LoVo (cell line): Measurements from ENCODE around the gene QRICH2.
"Not testable (repeated sequence)": the region's sequence is repeated elsewhere in the genome, so short reads cannot be mapped to it uniquely, and the experiment has no call there.

Experiments
- DNase-seq: peaks from one replicate; pipeline ENCODE4 v3.0.0-alpha.2; 2016; ENCODE audit warnings: low spot score

Gene QRICH2

GRCh38 chr17:76277300-76278267 is 30.5 kb downstream of the QRICH2 start:
- no peak for DNase-seq

DNA sequence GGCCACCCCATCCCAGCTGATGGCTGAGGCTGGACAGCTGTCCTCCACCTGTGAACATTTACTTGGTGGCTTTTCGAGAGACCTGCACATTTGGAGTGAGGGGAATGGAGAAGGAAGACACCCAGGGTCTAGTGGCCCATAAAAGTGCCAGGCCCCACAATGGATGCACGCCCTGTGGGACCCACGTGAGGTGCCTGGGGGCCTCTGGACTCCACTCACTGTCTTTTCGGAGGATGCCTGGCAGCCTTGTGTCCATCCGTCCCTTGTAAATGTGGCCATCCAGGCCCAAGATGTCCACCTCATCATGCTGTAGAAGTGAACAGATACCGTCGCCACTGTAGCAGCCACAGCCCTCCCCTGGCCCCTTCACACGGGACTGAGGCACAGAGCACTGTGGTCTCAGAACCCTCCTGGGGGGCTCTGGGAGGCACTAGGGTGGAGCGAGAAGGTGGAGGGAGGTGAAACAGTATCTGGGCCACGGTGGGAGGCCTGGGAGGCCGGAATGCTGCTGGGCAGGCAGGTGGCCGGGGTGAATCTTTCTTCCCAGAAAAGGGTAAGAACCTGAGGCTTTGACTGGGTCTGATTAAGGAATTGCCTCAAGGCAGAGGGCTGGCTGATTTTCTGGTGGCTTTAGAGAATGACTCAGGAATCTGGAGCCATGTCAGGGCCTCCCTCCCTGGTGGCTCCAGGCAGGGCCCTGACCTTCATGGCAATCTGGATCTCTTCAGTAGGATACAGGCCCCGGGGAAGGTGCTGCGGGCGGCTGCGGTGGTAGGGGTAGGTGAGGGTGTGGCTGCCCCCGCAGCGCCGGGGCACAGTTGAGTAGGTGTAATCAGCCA is 31.4 kb downstream of the QRICH2 start:
- DNase-seq = no peak

GRCh38 chr17:76276069-76276431 is 32.0 kb downstream of the QRICH2 start:
- DNase-seq = no peak

GRCh38 chr17:76275382-76276068 is 32.6 kb downstream of the QRICH2 start:
- DNase-seq = no peak

GRCh38 chr17:76274112-76274956 is 33.7 kb downstream of the QRICH2 start:
- DNase-seq = no peak

DNA sequence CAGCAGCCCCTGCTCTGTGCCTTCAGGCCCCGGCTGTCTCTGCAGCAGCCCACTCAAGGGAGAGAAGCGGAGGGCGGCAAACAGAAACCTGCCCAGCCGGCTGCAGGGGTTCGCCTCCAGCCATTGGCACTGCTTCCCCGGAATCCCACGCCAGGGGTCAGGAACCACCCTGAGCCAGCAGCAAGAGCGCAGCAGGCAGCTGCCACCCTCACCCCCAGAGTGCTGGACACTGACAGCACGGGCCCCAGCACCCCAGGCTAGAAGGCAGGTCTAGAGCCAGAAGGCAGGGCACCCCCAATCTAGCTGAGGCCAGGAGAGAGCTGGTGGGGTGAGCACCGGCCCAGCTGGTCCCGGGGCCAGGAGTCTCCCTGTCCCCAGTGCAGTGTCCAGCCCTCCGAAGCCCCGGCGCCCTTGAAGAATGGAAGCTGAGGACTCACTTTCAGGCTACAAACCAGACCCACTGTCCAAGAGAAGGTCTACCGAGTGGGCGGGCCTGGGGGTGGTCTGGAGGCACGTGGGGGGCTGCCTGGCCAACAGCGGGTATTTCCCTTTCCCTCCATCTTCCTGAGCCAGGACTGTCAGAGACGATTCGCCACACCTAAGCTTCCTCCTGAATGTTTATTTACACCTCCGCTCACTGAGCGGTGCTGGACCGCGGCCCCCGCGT is 34.5 kb downstream of the QRICH2 start:
- DNase-seq = no peak

- no peak for DNase-seq
Measured at GRCh38 chr17:76272541-76273444, 35.3 kb downstream of the QRICH2 start.

GRCh38 chr17:76271669-76272540 is 36.2 kb downstream of the QRICH2 start:
- no peak for DNase-seq

GRCh38 chr17:76270770-76271668 is 37.1 kb downstream of the QRICH2 start:
- no peak for DNase-seq

DNA sequence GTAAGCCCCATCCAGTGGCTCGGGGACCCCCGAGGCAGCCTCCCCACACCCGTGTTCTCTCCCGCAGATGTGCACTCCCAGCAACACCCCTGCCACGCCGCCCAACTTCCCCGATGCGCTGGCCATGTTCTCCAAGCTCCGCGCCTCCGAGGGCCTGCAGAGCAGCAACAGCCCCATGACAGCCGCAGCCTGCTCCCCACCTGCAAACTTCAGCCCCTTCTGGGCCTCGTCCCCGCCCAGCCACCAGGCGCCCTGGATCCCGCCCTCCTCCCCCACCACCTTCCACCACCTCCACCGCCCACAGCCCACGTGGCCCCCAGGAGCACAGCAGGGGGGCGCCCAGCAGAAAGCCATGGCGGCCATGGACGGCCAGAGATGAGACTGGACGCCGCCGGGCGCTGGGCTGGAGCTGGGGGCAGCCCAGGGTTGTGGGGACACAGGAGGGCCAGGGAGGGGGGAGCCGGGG is 37.9 kb downstream of the QRICH2 start:
- DNase-seq = no peak

GRCh38 chr17:76268991-76269981 is 38.8 kb downstream of the QRICH2 start:
- no peak for DNase-seq

DNA sequence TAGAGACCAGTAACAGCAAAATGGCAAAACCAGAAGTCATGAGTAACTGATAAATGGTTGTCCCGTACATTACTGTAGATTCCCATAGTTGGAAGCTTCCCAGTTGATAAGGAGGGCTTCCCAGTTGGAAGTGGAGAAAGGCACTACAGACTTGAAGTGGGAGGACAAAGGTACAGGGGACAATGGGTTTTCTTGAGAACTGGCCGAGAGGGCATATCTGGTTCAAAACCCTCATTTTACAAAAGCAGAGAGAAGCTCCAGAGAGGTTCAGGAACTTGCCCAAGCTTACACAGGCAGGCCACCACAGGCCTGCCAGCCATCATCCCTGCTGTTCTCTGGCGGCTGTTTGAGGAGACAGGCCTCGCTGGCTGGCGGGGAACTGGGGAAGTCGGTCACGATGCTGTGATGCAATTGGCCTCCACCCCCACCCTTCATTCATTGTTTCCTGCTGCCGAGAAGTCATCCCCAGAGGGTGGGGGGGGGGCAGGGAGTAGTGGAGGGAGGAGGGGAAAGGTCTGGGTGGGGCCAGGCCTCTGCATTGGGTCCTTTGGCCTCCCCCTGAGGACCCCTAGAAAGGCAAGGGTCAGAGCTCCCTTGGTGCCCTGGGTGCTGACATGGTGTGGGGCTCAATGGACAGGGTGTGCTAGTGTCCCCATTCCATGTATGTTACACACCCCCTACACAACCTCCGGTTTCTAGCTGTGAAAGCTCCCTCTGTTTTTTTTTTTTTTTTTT is 39.9 kb downstream of the QRICH2 start:
- DNase-seq = no peak

DNA sequence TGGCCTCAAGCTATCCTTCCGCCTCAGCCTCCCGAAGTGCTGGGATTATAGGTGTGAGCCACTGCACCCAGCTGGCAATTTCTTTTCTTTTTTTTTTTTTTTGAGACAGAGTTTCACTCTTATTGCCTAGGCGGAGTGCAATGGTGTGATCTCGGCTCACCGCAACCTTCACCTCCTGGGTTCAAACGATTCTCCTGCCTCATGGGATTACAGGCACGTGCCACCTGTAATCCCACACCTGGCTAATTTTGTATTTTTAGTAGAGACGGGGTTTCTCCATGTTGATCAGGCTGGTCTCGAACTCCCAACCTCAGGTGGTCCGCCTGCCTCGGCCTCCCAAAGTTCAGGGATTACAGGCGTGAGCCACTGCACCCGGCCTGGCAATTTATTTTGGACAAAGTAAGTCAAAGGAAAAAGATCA is 40.5 kb downstream of the QRICH2 start:
- not testable (repeated sequence) for DNase-seq

DNA sequence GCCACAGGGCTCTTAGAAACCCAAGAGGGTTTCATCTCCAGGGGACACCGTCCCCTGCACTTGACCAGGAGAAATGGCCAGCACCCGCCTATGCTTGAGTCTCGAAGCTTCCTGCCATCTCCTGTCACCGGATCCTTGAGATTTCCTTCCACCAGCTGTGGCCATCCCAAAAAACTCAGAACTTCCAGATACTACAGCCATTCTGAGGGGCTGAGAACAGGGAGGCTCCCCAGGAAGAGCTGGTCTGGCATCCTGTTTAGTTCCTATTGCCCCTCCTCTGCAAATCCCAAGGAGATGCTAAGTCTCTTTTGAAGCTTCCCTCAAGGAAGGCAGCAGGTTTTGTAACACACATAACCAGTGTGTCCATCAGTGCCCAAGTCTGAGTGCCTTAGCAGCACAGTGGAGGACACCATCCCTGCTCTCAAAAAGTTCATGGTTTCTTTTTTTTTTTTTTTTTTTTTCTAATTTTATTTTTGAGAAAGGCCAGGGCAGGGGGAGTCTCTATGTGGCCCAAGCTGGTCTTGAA is 41.0 kb downstream of the QRICH2 start:
- no peak for DNase-seq

DNA sequence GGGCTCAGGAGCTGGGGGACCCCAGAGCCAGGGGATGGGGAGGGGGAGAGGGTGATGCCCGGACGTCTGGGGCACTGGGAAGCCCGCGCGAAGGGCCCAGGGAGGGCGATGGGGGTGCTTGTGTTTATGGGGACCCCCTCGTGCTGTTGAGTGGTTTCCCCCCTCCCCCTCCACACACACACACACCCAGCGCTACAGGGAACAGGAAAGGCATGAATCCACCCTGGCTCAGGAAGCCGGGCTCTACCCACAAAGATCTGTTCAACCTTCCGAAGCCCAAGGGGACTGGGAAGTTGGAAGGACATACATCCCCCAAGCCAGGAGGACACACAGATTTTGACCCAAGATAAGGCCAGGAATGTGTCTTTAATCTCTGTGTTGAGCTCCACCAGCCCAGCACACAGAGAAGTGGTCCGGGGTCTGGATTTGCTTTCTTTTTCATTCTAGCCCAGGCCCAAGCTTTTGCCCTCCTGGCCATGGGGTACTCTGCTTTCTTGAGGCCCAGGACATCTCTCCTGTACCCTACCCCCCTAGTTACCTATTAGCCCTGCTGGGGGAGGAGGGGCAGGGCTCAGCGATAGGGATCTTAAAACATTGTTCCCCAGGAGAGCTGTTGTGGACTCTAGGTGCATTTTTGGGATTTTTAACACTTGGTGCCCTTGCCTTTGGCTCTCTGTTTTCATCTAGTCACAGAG is 41.7 kb downstream of the QRICH2 start:
- no peak for DNase-seq
